ENCODE results near the gene APC2.

APC2 gene

GRCh38 chr19:1425902-1426301, 24.0 kb upstream of the APC2 start:
- Histone ChIP-seq H3K9me3 (ENCODE audit: control extremely low read depth in 1 of 5, control insufficient read depth in 4 of 5, insufficient read depth in 2 of 5, low read depth in 1 of 5, low read length in 4 of 5) (no peaks in the 10 kb centered on the region), H3K27me3 (replicated peaks in 2 of 5; ENCODE audit: control insufficient read depth in 4 of 5, insufficient read depth in 5 of 5, low read length in 4 of 5) (no peaks in the 10 kb centered on the region), H3K36me3 (ENCODE audit: control insufficient read depth in 4 of 4, insufficient read depth in 4 of 4, low read length in 3 of 4) (peaks cover 19 to 95% (median 79%) of the 10 kb centered on the region in 4 experiments), H3K27ac (ENCODE audit: insufficient read depth in 1 of 2, low read depth in 1 of 2, low read length in 2 of 2, poor library complexity in 1 of 2, severe bottlenecking in 2 of 2) (no peak overlapping the region), H3K4me3 (ENCODE audit: control insufficient read depth in 1 of 7, extremely low read depth in 1 of 7, insufficient read depth in 4 of 7, low read depth in 2 of 7, low read length in 6 of 7) (no peak overlapping the region), H3K4me1 (ENCODE audit: control extremely low read depth in 1 of 4, control insufficient read depth in 4 of 4, insufficient read depth in 4 of 4, low read length in 3 of 4) (no peaks in the 10 kb centered on the region)
- 95% methylated on average over 10 of the region's 14 CpGs for WGBS (ENCODE audit: insufficient coverage)
- POLR2A ChIA-PET: interaction anchor here (0.5 kb wide), 1 partner anchor 12 kb away, joined by 4 read pairs; no protein-coding TSS in a partner anchor
- CTCF ChIA-PET: no interaction called here
- DNase-seq: no peak

GRCh38 chr19:1426736-1427135, 23.2 kb upstream of the APC2 start:
- no peaks in the 10 kb centered on the region for H3K27me3 ChIP-seq (replicated peaks in 2 of 5; ENCODE audit: control insufficient read depth in 4 of 5, insufficient read depth in 5 of 5, low read length in 4 of 5)
- H3K9me3 ChIP-seq (ENCODE audit: control extremely low read depth in 1 of 5, control insufficient read depth in 4 of 5, insufficient read depth in 2 of 5, low read depth in 1 of 5, low read length in 4 of 5): no peaks in the 10 kb centered on the region
- H3K36me3 ChIP-seq (ENCODE audit: control insufficient read depth in 4 of 4, insufficient read depth in 4 of 4, low read length in 3 of 4): peaks cover 19 to 90% (median 74%) of the 10 kb centered on the region in 4 experiments
- no peaks in the 10 kb centered on the region for H3K4me1 ChIP-seq (ENCODE audit: control extremely low read depth in 1 of 4, control insufficient read depth in 4 of 4, insufficient read depth in 4 of 4, low read length in 3 of 4)
- CTCF ChIA-PET: interaction anchor here (1.3 kb wide), 1 partner anchor 10 kb away, joined by 9 read pairs; no protein-coding TSS in a partner anchor
- 95% methylated on average over 7 of the region's 9 CpGs for WGBS (ENCODE audit: insufficient coverage)
- no peak for DNase-seq
- no peak overlapping the region for H3K4me3 ChIP-seq (ENCODE audit: control insufficient read depth in 1 of 7, extremely low read depth in 1 of 7, insufficient read depth in 4 of 7, low read depth in 2 of 7, low read length in 6 of 7)
- POLR2A ChIA-PET: no interaction called here
- H3K27ac ChIP-seq (ENCODE audit: insufficient read depth in 1 of 2, low read depth in 1 of 2, low read length in 2 of 2, poor library complexity in 1 of 2, severe bottlenecking in 2 of 2): no peak overlapping the region

GRCh38 chr19:1427221-1427920, 22.6 kb upstream of the APC2 start:
- 93% methylated on average over 24 of the region's 27 CpGs for WGBS (ENCODE audit: insufficient coverage)
- H3K36me3 ChIP-seq (ENCODE audit: control insufficient read depth in 4 of 4, insufficient read depth in 4 of 4, low read length in 3 of 4): peaks cover 13 to 90% (median 73%) of the 10 kb centered on the region in 4 experiments
- DNase-seq: no peak
- H3K27ac ChIP-seq (ENCODE audit: insufficient read depth in 1 of 2, low read depth in 1 of 2, low read length in 2 of 2, poor library complexity in 1 of 2, severe bottlenecking in 2 of 2): no peak overlapping the region
- ChIA-PET POLR2A (no interaction called here), CTCF (interaction anchor here (1.3 kb wide), 1 partner anchor 10 kb away, joined by 9 read pairs; no protein-coding TSS in a partner anchor)
- H3K27me3 ChIP-seq (replicated peaks in 2 of 5; ENCODE audit: control insufficient read depth in 4 of 5, insufficient read depth in 5 of 5, low read length in 4 of 5): no peaks in the 10 kb centered on the region
- H3K4me3 ChIP-seq (ENCODE audit: control insufficient read depth in 1 of 7, extremely low read depth in 1 of 7, insufficient read depth in 4 of 7, low read depth in 2 of 7, low read length in 6 of 7): no peak overlapping the region
- no peaks in the 10 kb centered on the region for H3K4me1 ChIP-seq (ENCODE audit: control extremely low read depth in 1 of 4, control insufficient read depth in 4 of 4, insufficient read depth in 4 of 4, low read length in 3 of 4)
- no peaks in the 10 kb centered on the region for H3K9me3 ChIP-seq (ENCODE audit: control extremely low read depth in 1 of 5, control insufficient read depth in 4 of 5, insufficient read depth in 2 of 5, low read depth in 1 of 5, low read length in 4 of 5)

GRCh38 chr19:1428738-1429391, 21.1 kb upstream of the APC2 start:
- Histone ChIP-seq H3K27ac (ENCODE audit: insufficient read depth in 1 of 2, low read depth in 1 of 2, low read length in 2 of 2, poor library complexity in 1 of 2, severe bottlenecking in 2 of 2) (no peak overlapping the region), H3K4me1 (ENCODE audit: control extremely low read depth in 1 of 4, control insufficient read depth in 4 of 4, insufficient read depth in 4 of 4, low read length in 3 of 4) (no peaks in the 10 kb centered on the region), H3K9me3 (ENCODE audit: control extremely low read depth in 1 of 5, control insufficient read depth in 4 of 5, insufficient read depth in 2 of 5, low read depth in 1 of 5, low read length in 4 of 5) (no peaks in the 10 kb centered on the region), H3K27me3 (replicated peaks in 2 of 5; ENCODE audit: control insufficient read depth in 4 of 5, insufficient read depth in 5 of 5, low read length in 4 of 5) (no peaks in the 10 kb centered on the region), H3K4me3 (ENCODE audit: control insufficient read depth in 1 of 7, extremely low read depth in 1 of 7, insufficient read depth in 4 of 7, low read depth in 2 of 7, low read length in 6 of 7) (no peak overlapping the region), H3K36me3 (ENCODE audit: control insufficient read depth in 4 of 4, insufficient read depth in 4 of 4, low read length in 3 of 4) (peaks cover 9 to 90% (median 74%) of the 10 kb centered on the region in 4 experiments)
- WGBS (ENCODE audit: insufficient coverage): 96% methylated on average over 37 of the region's 41 CpGs
- ChIA-PET POLR2A (no interaction called here), CTCF (no interaction called here)
- DNase-seq: no peak

GRCh38 chr19:1429750-1430149, 20.2 kb upstream of the APC2 start:
- ChIA-PET POLR2A (no interaction called here), CTCF (no interaction called here)
- Histone ChIP-seq H3K4me3 (ENCODE audit: control insufficient read depth in 1 of 7, extremely low read depth in 1 of 7, insufficient read depth in 4 of 7, low read depth in 2 of 7, low read length in 6 of 7) (no peak overlapping the region), H3K9me3 (ENCODE audit: control extremely low read depth in 1 of 5, control insufficient read depth in 4 of 5, insufficient read depth in 2 of 5, low read depth in 1 of 5, low read length in 4 of 5) (no peaks in the 10 kb centered on the region), H3K4me1 (ENCODE audit: control extremely low read depth in 1 of 4, control insufficient read depth in 4 of 4, insufficient read depth in 4 of 4, low read length in 3 of 4) (no peaks in the 10 kb centered on the region), H3K36me3 (ENCODE audit: control insufficient read depth in 4 of 4, insufficient read depth in 4 of 4, low read length in 3 of 4) (peaks cover 9 to 91% (median 74%) of the 10 kb centered on the region in 4 experiments), H3K27ac (ENCODE audit: insufficient read depth in 1 of 2, low read depth in 1 of 2, low read length in 2 of 2, poor library complexity in 1 of 2, severe bottlenecking in 2 of 2) (peak overlapping the region in 1 of 2 experiments; percentile 16), H3K27me3 (replicated peaks in 2 of 5; ENCODE audit: control insufficient read depth in 4 of 5, insufficient read depth in 5 of 5, low read length in 4 of 5) (no peaks in the 10 kb centered on the region)
- no peak for DNase-seq
- 95% methylated on average over 13 of the region's 14 CpGs for WGBS (ENCODE audit: insufficient coverage)

- POLR2A ChIA-PET: no interaction called here
Observed at GRCh38 chr19:1430246-1430645, 19.7 kb upstream of the APC2 start.

More at GRCh38 chr19:1430246-1430645, 19.7 kb upstream of the APC2 start:
- Histone ChIP-seq H3K36me3 (ENCODE audit: control insufficient read depth in 4 of 4, insufficient read depth in 4 of 4, low read length in 3 of 4) (peaks cover 6 to 89% (median 72%) of the 10 kb centered on the region in 4 experiments), H3K9me3 (ENCODE audit: control extremely low read depth in 1 of 5, control insufficient read depth in 4 of 5, insufficient read depth in 2 of 5, low read depth in 1 of 5, low read length in 4 of 5) (no peaks in the 10 kb centered on the region), H3K4me1 (ENCODE audit: control extremely low read depth in 1 of 4, control insufficient read depth in 4 of 4, insufficient read depth in 4 of 4, low read length in 3 of 4) (no peaks in the 10 kb centered on the region), H3K27ac (ENCODE audit: insufficient read depth in 1 of 2, low read depth in 1 of 2, low read length in 2 of 2, poor library complexity in 1 of 2, severe bottlenecking in 2 of 2) (no peak overlapping the region), H3K4me3 (ENCODE audit: control insufficient read depth in 1 of 7, extremely low read depth in 1 of 7, insufficient read depth in 4 of 7, low read depth in 2 of 7, low read length in 6 of 7) (no peak overlapping the region), H3K27me3 (replicated peaks in 2 of 5; ENCODE audit: control insufficient read depth in 4 of 5, insufficient read depth in 5 of 5, low read length in 4 of 5) (no peaks in the 10 kb centered on the region)
- DNase-seq: no peak
- CTCF ChIA-PET: interaction anchor here (0.7 to 1.2 kb wide), 2 partner anchors 11 to 14 kb away, joined by 3 to 5 read pairs; no protein-coding TSS in a partner anchor
- 95% methylated on average over 10 of the region's 14 CpGs for WGBS (ENCODE audit: insufficient coverage)

Data from common myeloid progenitor, CD34-positive (primary cell).